Stimulated activated CD8-positive, alpha-beta memory T cell treated with anti-CD3 and anti-CD28 coated beads, Interleukin-2, amount 100 ng/mL, for 1 hour (primary cell): ENCODE data around the gene COA5.
A peak's percentile ranks its signal among the peaks of the same experiment; 100 is the strongest.

ENCODE experiments used
- DNase-seq, 2 donors: peaks; one replicate each; pipeline ENCODE4 v3.0.0-alpha.2; 2020; ENCODE audit warnings: low read depth in 2 of 2

The COA5 gene, protein sequence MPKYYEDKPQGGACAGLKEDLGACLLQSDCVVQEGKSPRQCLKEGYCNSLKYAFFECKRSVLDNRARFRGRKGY

DNA sequence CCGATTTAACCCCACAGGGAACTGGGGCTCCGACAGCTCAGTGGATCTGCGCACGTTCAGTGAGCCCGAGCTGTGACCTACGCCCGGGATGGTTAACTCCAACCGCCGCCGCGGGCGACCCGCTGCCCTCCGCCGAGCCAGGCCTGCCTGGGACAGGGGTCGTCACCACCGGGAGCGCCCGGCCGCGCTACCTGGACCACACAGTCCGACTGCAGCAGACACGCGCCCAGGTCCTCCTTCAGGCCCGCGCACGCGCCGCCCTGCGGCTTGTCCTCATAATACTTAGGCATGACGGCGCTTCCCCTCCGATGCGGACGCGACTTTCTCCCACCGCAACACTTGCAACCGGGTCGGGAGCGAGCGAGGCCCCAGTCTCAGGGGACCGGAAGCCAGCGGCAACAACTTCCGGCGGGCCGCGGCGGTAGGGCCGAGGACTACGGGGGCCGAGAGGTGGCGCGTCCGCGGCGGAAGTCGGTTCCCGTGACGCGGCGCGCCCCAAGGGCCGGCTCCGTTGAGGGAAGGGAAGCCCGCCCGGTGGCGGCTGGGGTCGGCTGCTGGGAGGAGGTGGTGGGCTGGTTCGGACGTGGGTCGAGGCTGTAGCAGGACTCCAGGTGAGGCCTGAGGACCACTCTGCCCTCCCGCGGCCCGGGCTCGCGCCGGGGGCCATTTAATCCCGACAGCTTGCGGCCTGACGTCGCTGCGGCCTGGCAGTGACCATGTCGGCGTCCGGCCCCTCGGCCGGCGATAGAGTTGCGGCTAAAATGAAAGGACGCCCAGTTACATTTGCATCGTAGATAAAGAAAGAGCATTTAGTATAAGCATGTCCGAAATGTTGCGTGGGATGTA is at the start of gene COA5, which contains the start of gene UNC50:
Gene COA5 (minus strand): TSS at position 397 of the 846 bp plus-strand sequence. CDS start 107 bp downstream, at position 290.
Gene UNC50 (plus strand): TSS at position 474 of the 846 bp plus-strand sequence. CDS start 1,171 bp downstream, outside the sequence.
- peak; percentile 67 to 82 for DNase-seq

DNA sequence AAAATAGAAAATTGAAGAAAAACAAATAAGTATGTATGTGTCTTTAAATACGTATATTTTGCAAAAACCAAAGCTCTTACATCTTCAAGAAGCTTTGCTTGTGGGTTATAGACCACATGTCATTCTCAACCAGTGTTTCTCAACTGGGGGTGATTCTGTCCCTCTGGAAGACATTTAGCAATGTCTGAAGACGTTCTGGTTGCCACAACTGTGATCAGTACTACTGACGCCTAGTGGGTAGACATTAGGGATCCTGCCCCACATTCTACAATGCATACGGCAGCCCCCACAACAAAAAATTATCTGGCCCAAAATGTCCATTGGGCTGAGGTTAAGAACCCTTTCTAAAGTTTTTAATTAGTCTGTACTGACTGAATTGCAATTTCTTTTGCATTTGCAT is 48.5 kb upstream of the COA5 start:
- no peak for DNase-seq

DNA sequence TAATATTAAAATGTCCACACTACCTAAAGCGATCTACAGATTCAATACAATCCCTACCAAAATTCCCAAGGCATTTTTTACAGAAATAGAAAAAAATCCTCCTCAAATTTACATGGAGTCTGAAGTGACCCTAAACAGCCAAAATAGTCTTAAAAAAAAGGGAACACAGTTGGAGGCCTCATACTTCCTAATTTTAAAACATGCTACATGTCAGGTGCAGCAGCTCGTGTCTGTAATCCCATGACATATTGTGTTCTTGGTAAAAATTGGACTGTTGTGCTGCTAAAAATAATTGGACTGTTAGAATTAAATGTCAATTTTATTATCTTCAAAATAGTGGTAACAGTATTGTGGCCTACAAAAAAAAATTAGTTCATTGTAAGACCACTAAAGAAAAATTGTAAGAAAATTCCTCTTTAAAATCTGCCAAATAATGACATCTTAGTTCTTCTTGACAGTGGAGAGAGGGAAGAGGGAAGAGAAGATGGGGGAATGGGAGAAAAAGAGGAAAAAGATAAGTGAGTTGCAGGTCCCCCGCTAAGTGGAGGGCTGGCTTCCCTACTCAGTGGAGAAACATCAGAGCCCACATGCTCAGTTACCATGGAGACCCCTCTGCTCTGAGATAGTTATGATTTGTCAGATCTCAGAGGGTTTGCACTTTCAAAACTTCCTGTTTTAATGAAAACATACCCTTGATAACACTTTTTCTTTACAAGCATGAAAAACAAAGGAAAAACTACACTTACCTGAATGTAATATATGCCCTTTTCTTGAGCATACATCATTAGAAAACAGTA is 46.6 kb upstream of the COA5 start:
- no peak for DNase-seq

DNA sequence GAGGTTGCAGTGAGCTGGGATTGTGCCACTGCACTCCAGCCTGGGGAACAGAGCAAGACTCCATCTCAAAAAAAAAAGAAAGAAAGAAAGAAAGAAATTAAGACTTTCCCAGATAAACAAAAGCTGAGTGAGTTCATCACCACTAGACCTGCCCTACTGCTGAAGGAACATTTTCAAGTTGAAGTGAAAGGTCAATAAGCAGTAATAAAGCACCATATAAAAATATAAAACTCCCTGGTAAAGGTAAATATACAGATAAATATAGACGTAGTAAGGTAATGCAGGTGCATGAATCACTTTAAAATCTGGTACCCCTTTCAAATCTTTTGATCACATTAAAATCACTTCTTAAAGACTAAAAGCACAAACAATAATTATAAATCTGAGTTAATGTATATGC is 42.7 kb upstream of the COA5 start:
- no peak for DNase-seq

DNA sequence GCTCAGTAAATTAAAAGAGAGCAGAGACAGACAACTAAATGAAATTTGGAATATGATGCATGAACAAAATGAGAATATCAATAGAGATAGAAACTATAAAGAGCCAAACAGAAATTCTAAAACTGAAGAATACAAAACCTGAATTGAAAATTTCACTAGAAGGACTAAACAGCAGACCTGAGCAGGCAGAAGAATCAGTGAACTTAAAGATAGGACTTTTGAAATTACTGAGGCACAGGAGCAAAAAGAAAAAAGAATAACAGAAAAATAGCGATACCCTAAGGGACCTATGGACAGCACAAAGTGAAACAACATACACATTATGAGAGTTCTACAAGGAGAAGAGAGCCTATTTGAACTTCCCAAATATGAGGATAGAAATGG is 41.7 kb upstream of the COA5 start:
- DNase-seq, result no peak

DNA sequence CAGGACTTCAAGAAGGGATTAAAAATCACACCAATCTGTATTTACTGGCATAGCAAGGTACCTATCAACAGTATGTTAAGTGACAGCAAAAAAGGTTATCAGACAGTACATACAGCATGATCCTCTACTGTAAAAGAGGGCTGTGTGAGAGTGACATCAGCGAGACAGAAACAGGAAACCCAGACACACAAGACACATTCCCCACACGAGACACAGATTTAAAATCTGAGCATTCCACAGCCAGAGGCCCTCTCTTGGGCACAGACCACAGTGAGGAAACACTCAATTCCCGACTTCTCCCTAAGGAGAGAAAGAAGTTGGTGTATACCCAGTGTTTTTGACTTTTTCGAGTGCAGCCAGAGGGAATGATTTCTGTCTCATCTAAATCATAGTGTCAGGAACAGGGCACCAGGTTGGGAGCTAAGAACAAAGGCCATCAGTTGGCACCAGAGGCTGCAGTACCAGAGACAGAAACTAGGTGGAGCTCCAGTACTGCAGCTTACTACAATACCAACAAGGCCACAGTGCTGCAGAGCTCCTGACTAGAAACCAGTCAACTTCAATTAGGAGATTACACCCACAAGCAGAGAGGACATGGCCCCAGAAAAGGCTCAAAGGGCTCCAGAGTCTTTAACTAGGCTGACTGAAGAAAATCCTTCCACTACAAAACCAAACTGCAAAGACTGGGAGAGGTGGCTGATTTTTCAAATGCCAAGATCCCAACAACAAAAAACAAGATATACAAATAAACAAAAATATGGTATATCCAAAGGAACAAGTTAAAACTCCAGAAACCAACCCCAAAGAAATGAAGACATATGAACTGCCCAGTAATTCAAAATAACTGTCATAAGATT is 41.1 kb upstream of the COA5 start:
- peak; percentile 59 to 64 for DNase-seq

DNA sequence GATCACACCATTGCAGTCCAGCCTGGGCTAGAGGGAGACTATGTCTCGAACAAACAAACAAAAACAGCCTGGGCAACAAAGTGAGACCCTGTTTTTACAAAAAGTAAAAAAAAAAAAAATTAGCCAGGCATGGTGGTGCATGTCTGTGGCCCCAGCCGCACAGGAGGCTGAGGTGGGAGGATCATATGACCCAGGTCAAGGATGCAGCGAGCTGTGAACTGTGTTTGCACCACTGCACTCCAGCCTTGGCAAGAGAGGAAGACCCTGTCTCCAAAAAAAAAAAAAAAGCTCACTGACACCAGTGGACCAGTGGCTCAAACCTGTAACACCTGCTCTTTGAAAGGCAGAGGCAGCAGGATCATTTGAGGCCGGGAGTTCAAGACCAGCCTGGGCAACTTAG is 40.1 kb upstream of the COA5 start:
- no peak for DNase-seq

DNA sequence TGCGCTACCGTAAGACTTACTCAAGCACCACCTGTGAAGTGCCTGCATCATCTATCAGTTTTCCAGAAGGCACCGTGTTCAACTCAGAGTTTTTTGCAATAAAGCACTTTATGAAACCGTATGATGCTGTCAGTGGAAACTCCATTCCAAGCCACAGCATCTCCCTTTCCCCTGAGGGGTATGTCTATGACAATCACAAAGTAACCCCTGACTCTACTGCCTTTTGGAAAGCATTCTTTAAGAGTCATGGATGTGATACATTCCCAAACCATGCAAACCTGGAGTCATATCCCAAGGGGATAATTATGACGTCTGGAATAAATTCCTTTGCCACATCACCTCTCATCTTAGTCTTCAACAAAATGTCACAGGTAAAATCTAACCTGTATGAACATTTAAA is 39.3 kb upstream of the COA5 start:
- no peak for DNase-seq

DNA sequence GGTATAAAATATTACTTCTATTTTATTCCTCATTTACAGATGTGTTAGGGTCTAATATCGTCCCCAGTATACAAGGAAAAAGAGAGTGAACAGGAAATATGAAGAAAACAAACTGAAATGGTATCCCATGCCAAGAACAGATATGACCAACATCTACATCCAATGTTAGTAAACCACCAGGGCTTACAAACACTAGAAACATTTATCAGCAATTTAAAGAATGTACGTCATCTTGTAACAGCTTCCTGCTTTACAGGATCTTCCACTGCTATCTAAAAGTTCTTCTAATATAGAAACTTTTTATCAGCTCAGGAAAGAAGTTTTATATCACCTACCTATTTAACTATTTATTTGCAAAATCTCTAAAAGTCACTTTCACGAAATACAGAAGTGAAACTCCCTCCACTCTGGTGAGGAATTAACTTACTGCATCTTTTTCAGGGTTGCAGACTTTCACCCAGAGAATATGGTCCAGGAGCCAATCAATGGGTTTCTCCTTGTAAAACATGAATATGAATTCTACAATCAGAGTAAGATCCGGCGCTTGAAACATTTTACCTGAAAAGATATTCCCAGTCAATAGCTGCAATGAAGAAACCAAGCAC is 35.3 kb upstream of the COA5 start:
- DNase-seq, result no peak

DNA sequence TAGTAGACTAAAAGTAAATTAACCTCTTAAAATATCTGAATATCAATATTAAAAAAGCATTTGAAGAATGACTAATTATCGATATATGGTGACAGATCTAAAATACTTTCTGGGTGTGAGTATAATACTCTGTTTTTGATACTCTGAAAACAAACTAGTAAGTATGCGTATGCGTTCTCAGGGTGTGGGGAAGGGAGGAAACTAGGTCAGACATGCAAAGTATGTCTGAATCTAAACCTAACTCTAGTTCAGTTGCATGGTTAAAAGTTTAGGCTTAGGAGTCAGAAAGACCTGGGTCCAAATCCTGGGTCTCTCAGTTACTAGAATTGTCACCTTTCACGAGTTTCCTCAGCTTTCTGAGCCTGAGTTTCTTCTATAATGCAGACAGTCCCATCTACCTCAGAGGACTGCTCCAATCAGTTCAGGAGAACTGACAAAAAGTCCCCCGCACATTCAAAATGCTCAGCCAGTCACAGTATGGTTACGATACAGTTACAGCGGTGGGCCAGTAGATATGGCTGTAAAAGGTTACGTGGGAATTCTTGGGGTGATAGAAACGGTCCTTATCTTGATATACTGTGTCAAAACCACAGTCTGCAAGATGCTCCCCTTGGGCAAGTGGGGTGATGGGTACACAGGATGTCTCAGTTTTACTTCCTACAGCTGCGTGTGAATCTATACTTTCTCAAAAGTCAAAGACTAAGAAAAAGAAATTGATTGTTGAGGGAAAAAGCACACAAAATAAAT is 29.3 kb upstream of the COA5 start:
- DNase-seq, result no peak

DNA sequence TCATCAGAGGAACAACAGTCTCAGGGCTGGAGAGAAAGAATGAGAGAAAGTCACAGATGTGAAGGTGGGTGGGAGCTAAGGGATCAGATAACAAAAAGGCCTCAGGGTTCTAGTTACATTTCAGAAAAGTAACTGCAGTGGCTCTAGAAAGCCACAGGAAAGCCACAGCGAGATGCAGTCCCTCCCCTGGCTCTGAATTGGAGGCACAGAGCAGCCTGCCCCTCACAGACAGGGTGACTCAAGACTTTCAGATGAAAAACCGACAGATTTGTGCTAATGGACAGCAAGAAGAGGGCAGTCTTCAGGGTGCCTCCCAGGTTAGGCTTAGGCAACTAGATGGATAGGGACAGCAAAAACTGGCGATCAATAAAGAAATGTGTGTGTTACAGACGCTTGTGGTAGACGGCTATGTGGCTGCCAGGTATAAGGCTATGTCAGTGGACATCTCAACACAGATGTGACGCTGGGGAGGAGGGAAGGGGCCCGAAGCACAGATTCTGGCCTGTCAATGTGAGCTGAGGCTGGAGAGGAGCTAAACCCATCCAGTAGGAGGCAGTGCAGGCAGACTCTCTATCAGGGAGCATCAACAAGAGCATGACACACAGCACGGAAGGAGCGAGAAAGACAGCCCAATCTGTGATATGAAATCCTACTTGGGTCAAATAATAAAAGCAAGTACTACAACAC is 26.2 kb upstream of the COA5 start:
- peak in 1 of 2 donors; percentile 15 for DNase-seq

DNA sequence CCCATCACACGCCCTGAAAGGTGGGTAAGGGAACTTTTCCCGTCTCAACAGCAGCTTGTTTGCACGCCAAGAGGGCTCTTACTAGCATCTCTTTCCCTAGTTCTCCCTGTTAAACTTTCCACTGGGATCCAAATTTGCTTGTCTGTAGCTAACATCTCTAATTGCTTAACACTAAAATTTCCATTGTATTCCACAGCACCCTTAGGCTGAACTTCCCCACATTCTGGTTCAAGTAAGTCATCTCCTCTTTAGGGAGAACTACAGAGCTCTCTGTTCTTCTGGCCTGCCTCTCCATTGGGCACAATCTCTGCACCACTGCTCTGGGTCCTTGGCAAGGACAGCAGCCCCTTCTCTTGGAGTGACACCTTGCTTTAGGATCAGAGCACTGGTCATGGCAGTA is 24.0 kb upstream of the COA5 start:
- no peak for DNase-seq

DNA sequence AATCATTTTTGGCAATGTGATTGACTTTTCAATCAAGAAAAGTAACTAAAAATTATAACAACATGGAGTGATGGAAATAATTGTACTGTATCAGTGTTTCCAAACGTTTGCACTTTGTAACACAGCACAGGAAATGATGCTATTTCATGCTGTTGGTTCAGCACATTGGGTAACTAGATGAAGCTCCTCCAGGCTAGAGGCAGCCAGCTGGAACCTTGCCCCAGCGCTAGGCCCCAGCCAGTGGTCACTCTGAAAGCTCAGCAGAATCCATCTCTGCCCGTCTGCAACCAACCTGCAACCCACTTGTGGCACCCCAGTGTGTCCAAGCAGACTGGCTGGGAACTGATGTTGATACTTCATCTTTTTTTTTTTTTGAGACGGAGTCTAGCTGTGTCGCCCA is 15.3 kb upstream of the COA5 start:
- DNase-seq, result no peak

DNA sequence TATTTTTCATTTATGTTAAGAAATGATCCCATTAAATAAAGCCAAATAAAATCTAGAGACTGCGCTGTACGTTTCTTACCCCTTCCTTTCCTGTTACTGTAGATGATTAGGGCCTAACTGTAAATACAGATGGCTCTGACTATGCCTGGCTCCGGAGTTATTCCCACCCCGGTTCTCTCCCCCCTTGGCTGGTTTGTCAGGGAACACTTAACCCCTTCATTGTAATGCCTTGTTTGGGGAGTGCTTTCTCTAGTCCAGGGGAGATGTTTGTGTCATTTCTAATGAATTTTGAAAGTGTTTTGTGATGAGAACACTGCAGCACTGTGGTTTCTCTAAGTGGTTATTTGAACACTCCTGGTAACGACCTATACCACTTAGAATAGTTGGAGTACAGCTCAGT is 8.8 kb upstream of the COA5 start:
- DNase-seq, result no peak

DNA sequence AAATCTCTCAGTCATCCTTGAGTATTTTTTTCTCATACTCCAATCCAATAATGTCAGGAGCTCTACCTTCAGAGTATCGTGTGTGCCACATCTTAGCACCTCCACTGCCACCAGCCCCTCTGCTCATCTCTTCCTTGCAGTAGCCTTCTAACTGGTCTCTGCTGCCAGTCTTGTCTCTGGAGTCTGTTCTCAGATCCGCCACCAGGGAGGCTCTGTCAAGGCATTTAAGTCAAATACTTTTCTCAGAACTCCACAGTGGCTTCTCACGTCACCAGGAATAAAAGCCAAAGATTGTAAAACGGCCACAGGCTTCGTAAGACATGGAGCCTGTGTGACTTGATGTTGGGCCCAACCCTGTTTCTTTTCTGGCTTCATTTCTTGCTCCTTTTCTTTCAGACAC is 7.2 kb upstream of the COA5 start:
- DNase-seq, result no peak

DNA sequence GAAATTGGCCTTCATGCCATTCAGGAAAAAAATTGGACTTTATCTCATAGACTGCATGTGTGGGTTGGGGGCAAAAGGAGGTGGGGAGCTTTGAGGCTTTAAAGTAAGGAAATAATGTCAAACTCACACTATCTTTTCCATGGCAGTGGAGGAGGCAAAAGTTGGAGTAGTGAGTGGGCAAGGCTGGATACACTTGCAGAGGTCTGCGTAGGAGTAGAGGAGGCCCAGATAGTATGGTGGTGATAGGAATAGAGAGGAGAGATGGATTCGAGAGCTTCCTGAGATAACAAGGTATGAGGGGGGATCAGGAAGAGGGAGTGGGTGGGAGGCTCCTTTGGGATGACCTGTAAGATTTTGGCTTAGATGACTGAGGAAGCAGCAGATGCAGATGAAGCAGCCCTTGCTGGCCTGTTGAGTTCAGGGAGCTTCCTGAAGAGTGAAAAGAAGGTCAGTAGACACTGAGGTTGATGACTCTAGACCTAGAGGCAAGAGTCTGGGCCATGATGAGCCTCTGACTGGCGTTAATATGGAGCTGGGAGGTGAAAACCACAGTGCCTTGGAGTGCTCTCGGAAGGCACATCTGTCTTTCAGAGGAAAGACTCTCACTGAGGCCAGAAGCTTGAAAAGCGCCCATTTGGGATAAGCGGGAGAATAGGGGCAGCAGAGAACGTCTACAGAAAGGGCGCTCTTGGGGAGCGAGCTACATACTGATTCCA is 5.9 kb upstream of the COA5 start:
- no peak for DNase-seq

DNA sequence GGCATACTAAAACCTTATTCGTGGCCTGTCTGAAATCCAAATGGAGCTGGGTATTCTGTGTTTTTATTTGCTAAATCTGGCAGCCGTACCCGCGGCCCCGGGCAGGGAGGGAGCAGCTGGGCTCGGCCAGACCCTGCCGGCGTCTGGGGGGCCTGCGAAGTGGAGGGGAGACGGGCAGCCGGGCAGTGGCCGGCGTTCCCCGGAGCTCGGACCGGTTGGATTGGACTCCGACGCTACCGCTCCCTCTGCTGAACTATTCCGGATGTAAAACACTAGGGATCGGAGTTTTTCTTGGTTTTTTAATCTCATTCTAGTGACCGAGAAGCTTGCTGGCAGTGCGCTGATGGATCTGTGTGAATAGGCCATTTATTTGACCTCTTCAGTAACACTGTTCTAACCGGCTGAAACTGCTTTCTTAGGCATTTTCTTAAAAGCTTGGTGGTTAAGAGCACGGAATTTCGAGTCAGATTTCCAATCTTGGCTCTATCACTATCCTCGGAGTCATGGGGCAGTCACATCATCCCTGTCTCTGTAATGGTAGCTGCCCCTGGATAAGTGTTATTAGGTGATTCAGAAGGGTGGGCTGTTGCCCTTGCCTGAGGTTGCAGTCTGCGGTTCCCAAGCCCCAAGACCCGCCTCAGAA is 771 bp upstream of the COA5 start:
- no peak for DNase-seq

DNA sequence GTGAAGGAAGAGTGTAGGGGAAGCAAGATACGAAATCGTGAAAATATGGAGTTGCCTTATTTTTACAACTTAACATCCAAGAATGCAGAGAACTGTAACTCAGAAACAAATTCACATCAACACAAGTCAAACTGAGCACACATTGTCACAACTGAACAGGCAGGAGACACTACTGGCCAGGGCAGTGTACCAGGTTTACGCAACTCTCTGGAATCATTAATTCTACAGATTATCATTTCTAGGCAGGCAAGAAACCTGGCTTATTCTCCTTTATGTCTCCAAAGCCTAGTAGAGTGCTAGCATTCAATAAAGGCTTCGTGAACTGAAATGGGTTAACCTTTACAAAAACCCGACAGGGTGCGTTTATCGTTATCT is 584 bp downstream of the COA5 start:
- no peak for DNase-seq

DNA sequence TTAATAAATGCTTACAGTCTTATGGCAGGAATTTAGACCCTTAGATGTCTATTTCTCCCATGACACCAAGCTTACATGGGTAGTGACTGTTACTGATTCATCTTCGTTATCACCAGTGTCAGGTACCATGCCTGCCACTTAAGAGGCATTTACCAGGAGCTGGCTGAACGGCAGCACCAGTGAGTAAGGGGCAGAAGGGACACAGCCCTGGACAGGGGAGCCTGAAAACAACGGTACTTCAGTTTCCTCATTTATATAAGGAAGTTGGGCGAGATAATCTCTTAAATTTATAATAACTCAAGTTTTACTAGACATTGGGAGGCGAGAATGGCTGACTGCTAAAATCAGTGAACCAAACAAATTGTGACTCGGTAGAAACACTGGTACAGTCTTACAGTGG is 1.2 kb downstream of the COA5 start:
- DNase-seq, result no peak
